ENCODE results near the gene CADM2.

- TF ChIP-seq EZH2phosphoT487 (IDR thresholded peaks at IDR 0.05; ENCODE audit: borderline replicate concordance, low read length): no peak
- TF ChIP-seq, protein P1, sequence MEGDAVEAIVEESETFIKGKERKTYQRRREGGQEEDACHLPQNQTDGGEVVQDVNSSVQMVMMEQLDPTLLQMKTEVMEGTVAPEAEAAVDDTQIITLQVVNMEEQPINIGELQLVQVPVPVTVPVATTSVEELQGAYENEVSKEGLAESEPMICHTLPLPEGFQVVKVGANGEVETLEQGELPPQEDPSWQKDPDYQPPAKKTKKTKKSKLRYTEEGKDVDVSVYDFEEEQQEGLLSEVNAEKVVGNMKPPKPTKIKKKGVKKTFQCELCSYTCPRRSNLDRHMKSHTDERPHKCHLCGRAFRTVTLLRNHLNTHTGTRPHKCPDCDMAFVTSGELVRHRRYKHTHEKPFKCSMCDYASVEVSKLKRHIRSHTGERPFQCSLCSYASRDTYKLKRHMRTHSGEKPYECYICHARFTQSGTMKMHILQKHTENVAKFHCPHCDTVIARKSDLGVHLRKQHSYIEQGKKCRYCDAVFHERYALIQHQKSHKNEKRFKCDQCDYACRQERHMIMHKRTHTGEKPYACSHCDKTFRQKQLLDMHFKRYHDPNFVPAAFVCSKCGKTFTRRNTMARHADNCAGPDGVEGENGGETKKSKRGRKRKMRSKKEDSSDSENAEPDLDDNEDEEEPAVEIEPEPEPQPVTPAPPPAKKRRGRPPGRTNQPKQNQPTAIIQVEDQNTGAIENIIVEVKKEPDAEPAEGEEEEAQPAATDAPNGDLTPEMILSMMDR (conservative IDR thresholded peaks at IDR 0.05; ENCODE audit: low read depth, low read length): no peak
- TF ChIP-seq EZH2 (IDR thresholded peaks at IDR 0.05; ENCODE audit: low read length, unreplicated experiment): no peak
Observed at GRCh38 chr3:85210540-85210939, 251.8 kb downstream of the CADM2 start.
